OCI-LY3 (cell line): ENCODE data around the gene DDX49.

Experiments used
- H2AFZ ChIP-seq: fragments of 200-600, 300-600 bp; shearing (Covaris generic); 2 replicates; pipeline ENCODE4 v1.6.0; 2014; ENCODE audit warnings: antibody characterized with exemption, low read depth, low read length
- H3K27ac ChIP-seq: fragments of 200-600, 300-600 bp; sonication (generic); 2 replicates; pipeline ENCODE4 v1.5.1; 2014; ENCODE audit warnings: mild to moderate bottlenecking, low read length, moderate library complexity, mixed read lengths
- H3K27me3 ChIP-seq: fragments of 200-600, 300-600 bp; sonication (generic); 2 replicates; pipeline ENCODE4 v1.6.1; 2014; ENCODE audit warnings: low read depth, low read length, mixed read lengths
- H3K36me3 ChIP-seq: fragments of 200-600, 300-600 bp; sonication (generic); replicated peaks from 2 replicates; pipeline ENCODE3; 2014; ENCODE audit warnings: low read depth, low read length, mixed read lengths
- H3K4me1 ChIP-seq: fragments of 300-600, 200-600 bp; sonication (generic); 2 replicates; pipeline ENCODE4 v1.6.1; 2014; ENCODE audit warnings: low read length, mixed read lengths
- H3K4me2 ChIP-seq: fragments of 200-600, 300-600 bp; sonication (generic); 2 replicates; pipeline ENCODE4 v1.6.1; 2014; ENCODE audit warnings: low read length, mixed read lengths
- H3K4me3 ChIP-seq: fragments of 300-600, 200-600 bp; sonication (generic); 2 replicates; pipeline ENCODE4 v1.5.1; 2014; ENCODE audit warnings: antibody characterized with exemption, mild to moderate bottlenecking, low read length, moderate library complexity
- H3K79me2 ChIP-seq: fragments of 300-600, 200-600 bp; shearing (Covaris generic); 2 replicates; pipeline ENCODE4 v1.6.1; 2014; ENCODE audit warnings: mild to moderate bottlenecking, low read length, mixed read lengths
- H3K9ac ChIP-seq: fragments of 300-600, 200-600 bp; shearing (Covaris generic); 2 replicates; pipeline ENCODE4 v1.6.0; 2014; ENCODE audit warnings: mild to moderate bottlenecking, low read length, moderate library complexity
- H3K9me3 ChIP-seq: fragments of 200-600, 300-600 bp; shearing (Covaris generic); 2 replicates; pipeline ENCODE4 v1.6.1; 2014; ENCODE audit warnings: low read length, mixed read lengths; ENCODE audit not compliant: insufficient read depth
- H4K20me1 ChIP-seq: fragments of 200-600, 300-600 bp; sonication (generic); 2 replicates; pipeline ENCODE4 v1.6.1; 2016; ENCODE audit warnings: low read length, mixed read lengths; ENCODE audit not compliant: insufficient read depth
- EZH2phosphoT487 ChIP-seq: fragments of 200-600 bp; shearing (Covaris generic); IDR thresholded peaks from 2 replicates; pipeline ENCODE4 v1.6.1; 2018; ENCODE audit warnings: antibody characterized with exemption, mixed run types, low read depth
- TF ChIP-seq, protein P1 (sequence below): fragments of 200-600, 300-600 bp; sonication (generic); IDR thresholded peaks from 2 replicates; pipeline ENCODE4 v1.5.1; 2014; ENCODE audit warnings: antibody characterized with exemption, low read length, low read depth

The DDX49 gene

DNA sequence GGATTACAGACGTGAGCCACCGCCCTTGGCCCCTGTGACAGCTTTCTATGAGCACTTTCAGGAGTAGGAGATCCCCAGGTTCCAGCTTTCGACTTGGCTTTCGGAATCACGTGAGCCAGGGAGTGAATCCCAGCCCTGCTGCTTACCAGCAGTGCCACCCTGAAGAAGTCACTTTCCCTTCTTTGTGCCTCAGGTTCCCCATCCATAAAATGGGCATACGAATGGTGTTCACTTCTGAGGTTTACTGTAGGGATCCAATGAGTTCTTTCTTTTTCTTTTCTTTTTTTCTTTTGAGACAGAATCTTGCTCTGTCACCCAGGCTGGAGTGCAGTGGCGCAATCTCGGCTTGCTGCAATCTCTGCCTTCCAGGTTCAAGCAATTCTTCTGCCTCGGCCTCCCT, 25.8 kb downstream of the DDX49 start:
- TF ChIP-seq EZH2phosphoT487 = no peak
- TF ChIP-seq, protein P1, sequence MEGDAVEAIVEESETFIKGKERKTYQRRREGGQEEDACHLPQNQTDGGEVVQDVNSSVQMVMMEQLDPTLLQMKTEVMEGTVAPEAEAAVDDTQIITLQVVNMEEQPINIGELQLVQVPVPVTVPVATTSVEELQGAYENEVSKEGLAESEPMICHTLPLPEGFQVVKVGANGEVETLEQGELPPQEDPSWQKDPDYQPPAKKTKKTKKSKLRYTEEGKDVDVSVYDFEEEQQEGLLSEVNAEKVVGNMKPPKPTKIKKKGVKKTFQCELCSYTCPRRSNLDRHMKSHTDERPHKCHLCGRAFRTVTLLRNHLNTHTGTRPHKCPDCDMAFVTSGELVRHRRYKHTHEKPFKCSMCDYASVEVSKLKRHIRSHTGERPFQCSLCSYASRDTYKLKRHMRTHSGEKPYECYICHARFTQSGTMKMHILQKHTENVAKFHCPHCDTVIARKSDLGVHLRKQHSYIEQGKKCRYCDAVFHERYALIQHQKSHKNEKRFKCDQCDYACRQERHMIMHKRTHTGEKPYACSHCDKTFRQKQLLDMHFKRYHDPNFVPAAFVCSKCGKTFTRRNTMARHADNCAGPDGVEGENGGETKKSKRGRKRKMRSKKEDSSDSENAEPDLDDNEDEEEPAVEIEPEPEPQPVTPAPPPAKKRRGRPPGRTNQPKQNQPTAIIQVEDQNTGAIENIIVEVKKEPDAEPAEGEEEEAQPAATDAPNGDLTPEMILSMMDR = no peak
- Histone ChIP-seq H4K20me1 (no peaks in the 10 kb centered on the region), H2AFZ (no peak overlapping the region), H3K27ac (no peak overlapping the region), H3K36me3 (no peaks in the 10 kb centered on the region), H3K27me3 (peaks cover 10% of the 10 kb centered on the region), H3K79me2 (no peaks in the 10 kb centered on the region), H3K4me3 (no peak overlapping the region), H3K4me1 (peaks cover 5% of the 10 kb centered on the region; the same call in 1 of the 2 replicates), H3K9ac (no peak overlapping the region), H3K4me2 (no peak overlapping the region), H3K9me3 (no peaks in the 10 kb centered on the region)

DNA sequence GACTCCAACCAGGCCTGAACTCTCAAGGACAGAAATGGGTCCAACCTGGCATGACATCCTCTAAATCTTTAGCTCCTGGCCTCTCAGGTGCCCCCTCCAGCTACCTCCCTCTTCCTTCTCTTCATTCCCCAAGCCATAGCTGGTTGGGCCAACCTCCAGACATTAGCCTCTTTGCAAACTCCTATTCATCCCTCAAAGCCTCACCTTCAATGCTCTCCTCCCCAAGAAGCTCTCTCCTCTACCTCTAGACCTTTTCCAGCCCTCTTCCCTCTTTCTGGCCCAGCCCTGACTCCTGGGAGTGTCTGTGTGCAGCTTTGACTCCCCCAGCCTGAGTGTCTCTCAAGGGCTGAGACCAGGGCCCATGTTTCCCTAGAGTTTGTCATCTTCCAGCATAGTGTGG, 26.8 kb downstream of the DDX49 start:
- Histone ChIP-seq H4K20me1 (no peaks in the 10 kb centered on the region), H3K4me2 (no peak overlapping the region), H3K4me1 (peaks cover 3% of the 10 kb centered on the region; the same call in 1 of the 2 replicates), H3K79me2 (no peaks in the 10 kb centered on the region), H3K27ac (no peak overlapping the region), H3K36me3 (no peaks in the 10 kb centered on the region), H2AFZ (no peak overlapping the region), H3K27me3 (peaks cover 7% of the 10 kb centered on the region), H3K9me3 (no peaks in the 10 kb centered on the region), H3K9ac (no peak overlapping the region), H3K4me3 (no peak overlapping the region)
- TF ChIP-seq, protein P1 = no peak
- no peak for TF ChIP-seq EZH2phosphoT487

DNA sequence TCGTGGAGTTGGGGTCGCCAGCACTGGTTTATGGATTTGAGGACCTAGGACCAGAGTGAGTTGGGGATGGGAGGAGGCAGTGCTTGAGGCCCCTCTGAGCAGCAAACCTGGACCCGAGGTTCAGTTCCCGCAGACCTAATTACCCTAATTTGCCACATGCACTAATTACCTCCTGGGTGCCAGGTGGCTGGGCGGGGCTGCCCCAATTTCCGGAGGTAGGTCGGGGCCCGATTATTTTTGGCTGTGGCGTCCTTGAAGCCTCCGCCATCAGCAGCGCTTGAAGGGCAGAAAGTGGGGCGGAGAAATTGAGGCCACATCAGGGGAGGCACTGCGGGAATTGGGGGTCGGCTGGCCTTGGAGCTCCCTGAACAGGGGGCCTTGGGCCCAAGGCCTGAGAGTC, 27.4 kb downstream of the DDX49 start:
- TF ChIP-seq, protein P1 = no peak
- TF ChIP-seq EZH2phosphoT487 = no peak
- Histone ChIP-seq H3K9me3 (no peaks in the 10 kb centered on the region), H3K4me2 (no peak overlapping the region), H3K4me1 (no peaks in the 10 kb centered on the region), H3K27me3 (peaks cover 5% of the 10 kb centered on the region), H3K9ac (no peak overlapping the region), H3K36me3 (no peaks in the 10 kb centered on the region), H4K20me1 (no peaks in the 10 kb centered on the region), H3K79me2 (no peaks in the 10 kb centered on the region), H3K4me3 (no peak overlapping the region), H3K27ac (no peak overlapping the region), H2AFZ (no peak overlapping the region)

DNA sequence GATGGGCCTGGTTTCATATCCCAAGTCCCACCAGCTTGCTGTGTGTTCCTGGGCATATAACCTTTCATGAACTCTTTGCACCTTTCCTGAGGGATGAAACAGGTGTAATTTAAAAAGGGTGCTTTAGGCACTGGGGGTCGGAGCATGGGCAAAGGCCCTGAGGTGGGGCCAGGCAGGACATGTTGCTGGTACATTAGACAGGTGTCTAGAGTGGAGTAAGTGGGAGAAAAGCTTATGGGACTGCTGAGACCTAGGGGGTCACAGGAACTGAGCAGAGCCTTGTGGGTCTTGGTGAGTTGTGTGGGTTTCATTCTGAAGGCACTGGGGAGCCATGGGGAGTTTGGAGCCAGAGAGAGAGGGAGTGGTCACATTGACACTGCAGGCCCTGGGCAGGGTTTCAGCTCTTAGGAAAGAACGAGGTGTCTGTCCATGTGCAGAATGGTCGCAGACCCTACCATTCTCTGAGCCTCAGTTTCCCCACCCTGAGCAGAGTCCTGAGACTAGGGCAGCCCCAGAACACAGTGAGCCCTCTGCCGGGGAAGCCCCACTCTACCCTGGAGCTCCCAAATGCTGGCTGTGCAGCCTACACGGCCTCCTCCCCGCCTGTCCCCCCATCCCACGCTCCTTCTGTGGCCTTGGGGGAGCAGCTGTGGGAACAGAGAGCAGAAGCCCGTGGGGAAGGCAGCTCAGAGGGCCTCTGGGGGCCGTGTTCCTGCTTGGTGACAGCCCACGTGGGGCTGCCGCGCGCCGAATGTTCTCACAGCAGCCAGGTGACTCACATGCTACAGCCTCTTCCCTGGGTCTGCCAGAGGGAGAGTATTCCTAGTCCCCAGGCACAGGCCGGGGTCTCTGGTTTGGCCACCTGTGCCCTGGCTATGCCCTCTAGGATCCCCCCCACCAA, 28.8 kb downstream of the DDX49 start:
- Histone ChIP-seq H3K27ac (no peak overlapping the region), H3K79me2 (no peaks in the 10 kb centered on the region), H3K4me1 (no peaks in the 10 kb centered on the region), H3K4me2 (no peak overlapping the region), H3K9ac (no peak overlapping the region), H3K27me3 (peaks cover 3% of the 10 kb centered on the region; the same call in 1 of the 2 replicates), H3K4me3 (no peak overlapping the region), H4K20me1 (no peaks in the 10 kb centered on the region), H3K36me3 (no peaks in the 10 kb centered on the region), H2AFZ (no peak overlapping the region), H3K9me3 (no peaks in the 10 kb centered on the region)
- TF ChIP-seq, protein P1 = no peak
- no peak for TF ChIP-seq EZH2phosphoT487
